ENCODE results near the gene BCL10. TPM values are rescaled to one million over a fixed set of nuclear protein-coding genes. Genes with fewer than 3 reads are reported as not detected.

Gene BCL10
- total RNA-seq, result 25.9 TPM
- long read RNA-seq, transcript BCL10-203 (3 exons, 2,833 nt), result major isoform, 56 of 68 reads
- long read RNA-seq, partial matches to known transcripts, result 1 of 68 reads
- long read RNA-seq, other reads (novel, unspliced or antisense), result 7 of 68 reads

DNA sequence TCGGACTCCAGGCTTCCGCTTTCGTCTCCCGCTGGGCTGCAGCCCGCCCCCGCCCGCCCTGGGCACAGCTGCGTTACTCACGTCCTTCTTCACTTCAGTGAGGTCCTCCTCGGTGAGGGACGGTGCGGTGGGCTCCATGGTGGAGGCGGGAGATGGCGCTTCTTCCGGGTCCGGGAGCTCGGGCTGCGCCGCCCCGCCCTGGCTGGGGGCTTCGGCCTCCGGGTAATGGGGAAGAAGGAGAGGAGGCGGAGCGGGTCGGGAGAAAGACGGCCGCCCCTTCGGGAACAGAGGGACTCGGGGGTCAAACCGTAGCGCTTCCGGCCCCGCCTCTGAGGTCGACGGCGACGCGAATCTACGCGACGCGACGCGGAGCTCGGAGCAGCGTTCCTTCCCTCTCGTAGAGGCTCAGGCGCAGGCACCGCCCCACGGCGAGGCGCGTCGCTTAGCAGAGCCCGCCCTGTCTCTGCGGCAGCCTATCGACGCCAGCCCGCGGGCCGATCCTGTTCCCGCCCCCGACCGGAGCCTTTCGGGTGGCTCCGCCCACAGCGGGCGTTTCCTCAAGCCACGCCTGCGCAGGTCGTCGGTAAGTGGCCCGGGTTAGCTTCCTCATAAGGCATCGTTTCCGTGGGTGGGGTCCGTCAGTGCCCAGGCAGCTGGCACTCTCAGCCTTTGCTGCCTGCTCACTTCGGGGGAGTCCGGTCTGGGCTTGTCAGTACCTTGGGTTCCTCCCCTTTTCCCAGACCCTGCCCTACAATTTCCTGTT lies at the start of gene BCL10:
TSS of gene BCL10 (minus strand) at position 418 of the 763 bp plus-strand sequence. CDS start at position 138, 280 bp downstream.
- H3K4me1 ChIP-seq, result peaks cover 31% of the 10 kb centered on the region
- intact Hi-C loops (cut with DNase I), result no loop called here
- peaks cover 13% of the 10 kb centered on the region for H3K36me3 ChIP-seq
- ATAC-seq (peak; percentile 98), DNase-seq (peak; percentile 100)
- TF ChIP-seq, protein P1, sequence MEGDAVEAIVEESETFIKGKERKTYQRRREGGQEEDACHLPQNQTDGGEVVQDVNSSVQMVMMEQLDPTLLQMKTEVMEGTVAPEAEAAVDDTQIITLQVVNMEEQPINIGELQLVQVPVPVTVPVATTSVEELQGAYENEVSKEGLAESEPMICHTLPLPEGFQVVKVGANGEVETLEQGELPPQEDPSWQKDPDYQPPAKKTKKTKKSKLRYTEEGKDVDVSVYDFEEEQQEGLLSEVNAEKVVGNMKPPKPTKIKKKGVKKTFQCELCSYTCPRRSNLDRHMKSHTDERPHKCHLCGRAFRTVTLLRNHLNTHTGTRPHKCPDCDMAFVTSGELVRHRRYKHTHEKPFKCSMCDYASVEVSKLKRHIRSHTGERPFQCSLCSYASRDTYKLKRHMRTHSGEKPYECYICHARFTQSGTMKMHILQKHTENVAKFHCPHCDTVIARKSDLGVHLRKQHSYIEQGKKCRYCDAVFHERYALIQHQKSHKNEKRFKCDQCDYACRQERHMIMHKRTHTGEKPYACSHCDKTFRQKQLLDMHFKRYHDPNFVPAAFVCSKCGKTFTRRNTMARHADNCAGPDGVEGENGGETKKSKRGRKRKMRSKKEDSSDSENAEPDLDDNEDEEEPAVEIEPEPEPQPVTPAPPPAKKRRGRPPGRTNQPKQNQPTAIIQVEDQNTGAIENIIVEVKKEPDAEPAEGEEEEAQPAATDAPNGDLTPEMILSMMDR (IDR thresholded peaks at IDR 0.05), result no peak
- no peaks in the 10 kb centered on the region for H3K9me3 ChIP-seq
- H3K27ac ChIP-seq, result peak within 1 kb of the TSS; percentile 96
- peak within 1 kb of the TSS; percentile 82 for H3K4me3 ChIP-seq
- no peaks in the 10 kb centered on the region for H3K27me3 ChIP-seq

DNA sequence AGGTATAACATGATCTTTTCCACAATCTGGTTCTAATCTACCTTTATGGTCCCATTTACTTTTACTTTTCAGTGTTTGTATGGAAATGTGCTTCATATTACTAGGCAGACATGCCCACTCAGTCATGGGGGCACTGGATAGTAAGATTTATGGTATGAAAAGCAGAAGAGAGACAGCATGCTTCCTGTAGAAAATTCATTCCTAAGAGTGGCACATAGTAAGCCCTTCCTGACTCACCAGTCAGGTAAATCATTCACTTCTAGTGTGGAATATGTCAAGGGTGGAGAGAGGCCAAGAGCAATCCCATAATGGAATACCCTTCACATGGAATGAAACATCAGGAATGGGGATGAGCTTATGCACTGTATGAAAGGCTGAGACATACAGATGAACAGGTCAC lies 49.5 kb upstream of the BCL10 start:
- no peak overlapping the region for H3K4me3 ChIP-seq
- H3K27me3 ChIP-seq, result no peaks in the 10 kb centered on the region
- intact Hi-C loops (cut with DNase I), result no loop called here
- H3K27ac ChIP-seq, result no peak overlapping the region
- H3K9me3 ChIP-seq, result no peaks in the 10 kb centered on the region
- peaks cover 31% of the 10 kb centered on the region for H3K4me1 ChIP-seq
- TF ChIP-seq, protein P1 (IDR thresholded peaks at IDR 0.05), result no peak
- no peaks in the 10 kb centered on the region for H3K36me3 ChIP-seq
- ATAC-seq, result peak; percentile 20
- DNase-seq, result no peak

DNA sequence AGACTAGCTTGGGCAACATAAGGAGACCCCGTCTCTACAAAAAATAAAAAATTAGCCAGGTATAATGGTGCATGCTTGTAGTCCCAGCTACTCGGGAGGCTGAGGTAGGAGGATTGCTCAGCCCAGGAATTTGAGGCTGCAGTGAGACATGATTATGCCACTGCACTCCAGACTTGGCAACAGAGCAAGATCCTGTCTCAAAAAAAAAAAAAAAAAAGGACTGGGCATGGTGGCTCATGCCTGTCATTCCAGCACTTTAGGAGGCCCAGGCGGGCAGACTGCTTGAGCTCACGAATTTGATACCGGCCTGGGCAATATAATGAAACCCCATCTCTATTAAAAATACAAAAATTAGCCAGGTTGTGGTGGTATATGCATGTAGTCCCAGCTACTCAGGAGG lies 47.3 kb upstream of the BCL10 start:
- DNase-seq, result no peak
- no peak overlapping the region for H3K4me3 ChIP-seq
- intact Hi-C loops (cut with DNase I), result no loop called here
- TF ChIP-seq, protein P1 (IDR thresholded peaks at IDR 0.05), result no peak
- H3K36me3 ChIP-seq, result no peaks in the 10 kb centered on the region
- peaks cover 15% of the 10 kb centered on the region for H3K4me1 ChIP-seq
- H3K27me3 ChIP-seq, result no peaks in the 10 kb centered on the region
- ATAC-seq, result no peak
- no peak overlapping the region for H3K27ac ChIP-seq
- H3K9me3 ChIP-seq, result no peaks in the 10 kb centered on the region

DNA sequence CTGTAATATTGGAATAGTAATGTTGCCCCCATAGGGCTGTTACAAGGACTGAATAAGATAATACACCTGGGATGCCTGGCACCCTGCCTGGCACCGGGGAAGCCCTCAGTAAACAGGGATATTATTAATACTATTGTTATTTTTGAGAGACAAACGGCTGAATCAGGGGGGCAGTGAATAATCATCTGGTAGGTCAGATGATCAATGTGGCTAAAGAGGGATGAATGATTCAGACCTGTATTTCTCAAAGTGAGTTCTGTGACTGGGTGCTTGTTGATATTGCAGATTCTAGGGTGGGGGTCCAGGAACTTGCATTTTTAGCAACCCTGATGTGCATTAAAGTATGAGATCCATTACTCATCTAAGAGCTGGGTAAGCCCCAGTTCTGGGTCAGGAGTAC lies 46.2 kb upstream of the BCL10 start:
- ATAC-seq (no peak), DNase-seq (no peak)
- peaks cover 11% of the 10 kb centered on the region for H3K4me1 ChIP-seq
- no peak overlapping the region for H3K4me3 ChIP-seq
- intact Hi-C loops (cut with DNase I), result no loop called here
- no peak overlapping the region for H3K27ac ChIP-seq
- H3K36me3 ChIP-seq, result no peaks in the 10 kb centered on the region
- H3K9me3 ChIP-seq, result no peaks in the 10 kb centered on the region
- TF ChIP-seq, protein P1 (IDR thresholded peaks at IDR 0.05), result no peak
- H3K27me3 ChIP-seq, result no peaks in the 10 kb centered on the region

DNA sequence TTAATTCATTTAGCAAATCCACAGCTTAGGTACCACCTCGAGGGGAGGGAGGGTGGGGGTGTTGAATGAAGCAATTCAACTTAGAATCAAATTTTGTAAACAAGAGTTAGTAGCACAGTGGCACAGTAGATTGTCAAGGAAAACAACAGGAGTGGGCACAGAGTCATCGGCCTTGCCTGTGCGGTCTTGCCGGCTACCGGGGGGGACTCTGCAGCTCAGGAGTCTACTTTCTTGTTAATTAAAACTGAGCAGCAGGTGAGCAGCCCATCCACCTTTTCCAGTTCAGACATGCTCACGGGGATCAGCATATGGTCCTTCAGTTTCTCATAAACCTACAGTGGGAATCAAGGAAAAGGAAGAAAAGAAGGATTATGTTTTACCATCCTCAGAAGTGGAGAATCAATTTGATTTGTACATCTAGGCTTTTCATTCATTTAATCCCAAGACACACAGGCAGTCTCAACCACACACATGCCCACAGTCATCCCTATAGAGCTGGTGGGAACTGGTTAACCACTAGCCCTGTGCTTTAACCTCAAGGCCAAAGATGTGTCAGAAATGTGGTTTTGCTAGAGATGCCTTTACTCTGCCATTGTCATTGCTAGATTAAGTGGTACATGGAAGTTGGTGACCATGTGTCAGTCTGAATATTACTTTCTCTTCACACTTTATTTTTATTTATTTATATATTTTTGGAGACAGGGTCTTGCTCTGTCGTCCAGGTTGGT lies 45.0 kb upstream of the BCL10 start:
- Histone ChIP-seq H3K9me3 (no peaks in the 10 kb centered on the region), H3K27ac (no peak overlapping the region), H3K27me3 (no peaks in the 10 kb centered on the region), H3K4me1 (peaks cover 11% of the 10 kb centered on the region), H3K4me3 (no peak overlapping the region), H3K36me3 (no peaks in the 10 kb centered on the region)
- ATAC-seq (no peak), DNase-seq (no peak)
- TF ChIP-seq, protein P1 (IDR thresholded peaks at IDR 0.05), result no peak
- intact Hi-C loops (cut with DNase I), result no loop called here

Measured in upper lobe of right lung (tissue), 1 donor.